GM12872 (cell line): Measurements from ENCODE around the gene THSD4.

ENCODE experiments used
- TF ChIP-seq, protein P1 (sequence below): IDR thresholded peaks from 3 replicates; pipeline ENCODE4 v1.5.1; 2011; ENCODE audit warnings: low read depth, mild to moderate bottlenecking, low read length, moderate library complexity; ENCODE audit not compliant: insufficient read depth

THSD4 gene

DNA sequence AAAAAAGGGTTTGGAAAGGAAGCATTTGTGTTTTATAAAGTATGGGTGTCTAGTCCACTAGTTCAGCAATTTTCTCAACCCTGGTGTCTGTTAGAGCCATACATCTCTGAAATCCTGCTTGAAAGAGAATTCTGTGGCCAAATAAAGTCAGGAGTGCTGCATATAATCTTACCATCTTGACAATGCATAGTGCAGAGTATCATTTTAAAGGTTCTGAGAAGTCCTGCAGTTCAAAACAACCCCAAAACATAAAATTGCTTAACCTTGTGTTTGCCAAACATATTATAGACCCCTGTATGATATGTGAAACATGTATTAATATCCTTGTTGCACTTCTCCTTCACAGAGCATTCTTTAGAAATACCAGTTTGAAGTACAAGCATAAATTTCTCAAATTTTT is 191.3 kb downstream of the THSD4 start:
- TF ChIP-seq, protein P1, sequence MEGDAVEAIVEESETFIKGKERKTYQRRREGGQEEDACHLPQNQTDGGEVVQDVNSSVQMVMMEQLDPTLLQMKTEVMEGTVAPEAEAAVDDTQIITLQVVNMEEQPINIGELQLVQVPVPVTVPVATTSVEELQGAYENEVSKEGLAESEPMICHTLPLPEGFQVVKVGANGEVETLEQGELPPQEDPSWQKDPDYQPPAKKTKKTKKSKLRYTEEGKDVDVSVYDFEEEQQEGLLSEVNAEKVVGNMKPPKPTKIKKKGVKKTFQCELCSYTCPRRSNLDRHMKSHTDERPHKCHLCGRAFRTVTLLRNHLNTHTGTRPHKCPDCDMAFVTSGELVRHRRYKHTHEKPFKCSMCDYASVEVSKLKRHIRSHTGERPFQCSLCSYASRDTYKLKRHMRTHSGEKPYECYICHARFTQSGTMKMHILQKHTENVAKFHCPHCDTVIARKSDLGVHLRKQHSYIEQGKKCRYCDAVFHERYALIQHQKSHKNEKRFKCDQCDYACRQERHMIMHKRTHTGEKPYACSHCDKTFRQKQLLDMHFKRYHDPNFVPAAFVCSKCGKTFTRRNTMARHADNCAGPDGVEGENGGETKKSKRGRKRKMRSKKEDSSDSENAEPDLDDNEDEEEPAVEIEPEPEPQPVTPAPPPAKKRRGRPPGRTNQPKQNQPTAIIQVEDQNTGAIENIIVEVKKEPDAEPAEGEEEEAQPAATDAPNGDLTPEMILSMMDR = no peak

- TF ChIP-seq, protein P1 = no peak
Measured at GRCh38 chr15:71312194-71312708, 197.0 kb downstream of the THSD4 start.

GRCh38 chr15:71312731-71313460 is 197.6 kb downstream of the THSD4 start:
- TF ChIP-seq, protein P1 = no peak

DNA sequence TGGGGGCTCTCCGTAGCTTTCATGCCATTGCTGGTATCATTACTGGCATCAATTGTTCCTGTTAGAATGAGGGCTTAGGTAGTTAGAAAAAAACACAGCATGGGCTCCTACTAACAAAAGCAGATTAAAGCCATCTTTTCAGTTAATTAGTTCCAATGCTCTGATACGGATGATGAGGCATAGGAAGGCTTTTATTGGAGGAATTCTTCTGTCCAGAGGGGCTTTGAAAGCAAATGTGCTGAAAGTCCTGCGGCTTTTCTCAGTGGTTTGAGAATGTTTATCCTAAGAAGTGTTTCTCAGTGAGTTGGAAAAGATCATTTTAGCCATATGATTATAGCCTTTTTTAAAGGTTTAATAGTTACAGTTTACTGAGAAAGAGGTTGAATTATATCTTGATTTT is 198.5 kb downstream of the THSD4 start:
- TF ChIP-seq, protein P1 = no peak

- TF ChIP-seq, protein P1 = no peak
Measured at GRCh38 chr15:71314956-71315537, 199.8 kb downstream of the THSD4 start.

- TF ChIP-seq, protein P1 = no peak
Measured at GRCh38 chr15:71316911-71317310, 201.6 kb downstream of the THSD4 start.

- TF ChIP-seq, protein P1 = no peak
Measured at GRCh38 chr15:71319935-71320334, 204.7 kb downstream of the THSD4 start.
